Activated T-helper 2 cell treated with anti-CD3 and anti-CD28 coated beads, Interferon-gamma antibody, Interleukin-2, Interleukin-4, amounts not matched to agents 10 μg/mL and 5 μg/mL and 100 μg/mL, durations not matched to agents 14 hours and 24 hours and 36 hours (primary cell): ENCODE measurements around the gene GRIN2A. TPM values are rescaled to one million over a fixed set of nuclear protein-coding genes. Genes with fewer than 3 reads are reported as not detected.

Experiments used
- DNase-seq: peaks from one replicate; pipeline ENCODE4 v3.0.0; 2021; ENCODE audit warnings: low spot score
- H3K27ac Mint-ChIP-seq: one replicate; pipeline ENCODE4 v1.8.0; 2021; ENCODE audit warnings: mixed read lengths
- H3K27me3 Mint-ChIP-seq: one replicate; pipeline ENCODE4 v1.8.0; 2021; ENCODE audit warnings: low read depth, mixed read lengths
- H3K36me3 Mint-ChIP-seq: one replicate; pipeline ENCODE4 v1.8.0; 2021; ENCODE audit warnings: low read depth, mixed read lengths
- H3K4me1 Mint-ChIP-seq: one replicate; pipeline ENCODE4 v1.8.0; 2021; ENCODE audit warnings: low read depth, mixed read lengths
- H3K4me3 Mint-ChIP-seq: one replicate; pipeline ENCODE4 v1.8.0; 2021; ENCODE audit warnings: low read depth, mild to moderate bottlenecking, moderate library complexity, mixed read lengths
- H3K9me3 Mint-ChIP-seq: one replicate; pipeline ENCODE4 v1.8.0; 2021; ENCODE audit warnings: mixed read lengths
- intact Hi-C: fragments of 100-400 bp; cut with micrococcal nuclease; formaldehyde crosslinking; loops from one replicate; pipeline ENCODE4 v1.15.1; 2023
- total RNA-seq: library from RNA; stranded (reverse); gene quantifications from 2 replicates; pipeline ENCODE4 v1.2.3, GENCODE V29; 2022

Gene GRIN2A
- total RNA-seq, 1 donor from 2014 or later, result not detected

DNA sequence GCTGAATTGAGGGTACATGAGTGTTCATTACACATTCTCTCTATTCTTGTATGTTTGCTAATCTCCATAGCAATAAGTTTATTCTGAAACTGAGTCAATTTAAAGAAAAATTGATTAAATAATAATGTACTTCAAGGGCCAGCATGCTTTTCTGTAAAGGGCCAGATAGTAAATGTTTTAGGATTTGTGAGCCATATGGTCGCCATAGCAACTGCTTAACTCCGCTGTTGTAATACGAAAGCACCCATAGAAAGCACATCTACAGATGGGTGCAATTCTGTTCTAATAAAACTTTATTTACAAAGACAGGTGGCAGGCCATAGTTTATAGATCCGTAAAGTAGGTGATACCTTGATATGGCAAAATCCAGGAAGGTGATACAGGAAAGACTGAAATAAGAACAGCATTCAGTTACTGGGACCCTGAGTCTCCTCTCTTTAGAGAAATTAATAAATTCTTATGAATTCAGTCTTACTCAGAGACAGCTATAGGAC is 36.6 kb downstream of the GRIN2A start:
- intact Hi-C loops, result no loop called here
- no peak overlapping the region for H3K4me3 Mint-ChIP-seq
- H3K9me3 Mint-ChIP-seq, result no peaks in the 10 kb centered on the region
- DNase-seq, result no peak
- no peaks in the 10 kb centered on the region for H3K27me3 Mint-ChIP-seq
- H3K27ac Mint-ChIP-seq, result no peak overlapping the region
- H3K4me1 Mint-ChIP-seq, result no peaks in the 10 kb centered on the region
- H3K36me3 Mint-ChIP-seq, result no peaks in the 10 kb centered on the region

DNA sequence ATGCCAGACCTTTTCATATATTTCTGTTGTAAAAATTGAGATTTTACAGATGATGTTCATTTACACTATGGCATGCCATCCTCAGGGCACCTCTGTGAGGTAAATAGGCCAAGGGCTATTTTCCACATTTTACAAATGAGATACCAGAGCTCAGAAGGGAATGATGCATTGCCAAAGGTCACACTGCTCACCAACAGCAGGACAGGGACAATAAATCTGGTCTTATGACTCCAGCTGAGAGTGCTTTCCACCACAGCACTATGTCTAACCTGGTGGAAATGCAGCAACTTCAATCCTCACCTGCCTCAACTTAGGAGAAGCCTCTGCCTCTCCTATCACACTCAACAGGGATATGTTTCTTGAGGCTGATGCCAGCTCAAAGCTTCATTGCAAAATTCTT is 40.6 kb downstream of the GRIN2A start:
- Mint-ChIP-seq H3K27me3 (no peaks in the 10 kb centered on the region), H3K36me3 (no peaks in the 10 kb centered on the region), H3K27ac (no peak overlapping the region), H3K4me3 (no peak overlapping the region), H3K4me1 (no peaks in the 10 kb centered on the region), H3K9me3 (no peaks in the 10 kb centered on the region)
- intact Hi-C loops, result no loop called here
- no peak for DNase-seq

DNA sequence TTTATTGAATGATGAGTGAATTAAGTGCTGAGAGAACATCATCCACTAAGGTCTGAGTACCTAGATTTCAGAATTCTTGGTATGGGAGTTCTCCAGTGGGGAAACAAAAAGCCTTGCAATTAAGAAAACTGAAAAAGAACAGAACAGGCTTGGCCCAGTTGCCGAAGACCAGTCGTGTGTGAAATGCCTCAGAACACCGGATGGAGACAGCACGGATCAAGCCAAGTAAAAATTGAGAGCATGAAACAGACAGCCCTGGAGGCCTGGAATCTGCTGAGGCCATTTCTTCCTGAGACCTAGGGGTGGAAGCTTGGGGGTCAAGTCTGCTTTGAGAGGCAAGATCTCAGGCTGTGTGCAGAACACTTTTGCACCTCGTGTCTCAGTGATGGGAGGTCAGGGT is 43.3 kb downstream of the GRIN2A start:
- Mint-ChIP-seq H3K4me3 (no peak overlapping the region), H3K27me3 (no peaks in the 10 kb centered on the region), H3K27ac (no peak overlapping the region), H3K9me3 (no peaks in the 10 kb centered on the region), H3K36me3 (no peaks in the 10 kb centered on the region), H3K4me1 (no peaks in the 10 kb centered on the region)
- no peak for DNase-seq
- intact Hi-C loops, result no loop called here

DNA sequence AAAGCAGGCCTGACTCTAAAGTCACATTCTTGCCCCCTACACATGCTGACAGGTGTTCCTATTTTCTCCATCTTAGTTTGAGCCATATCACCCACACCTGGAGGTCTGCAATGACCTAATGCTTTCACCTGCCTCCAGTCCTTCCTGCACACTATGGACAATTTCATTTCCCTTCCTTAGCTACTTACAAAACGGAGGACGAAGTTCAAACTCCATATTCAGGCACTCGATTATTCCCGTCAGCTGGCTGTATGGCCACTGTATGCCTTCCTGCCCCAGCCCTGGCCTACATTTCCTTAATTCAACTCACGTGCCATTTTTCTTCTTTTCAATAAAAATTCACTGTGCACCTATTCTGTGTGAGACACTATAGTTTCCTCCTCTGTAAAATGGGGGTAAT is 44.9 kb downstream of the GRIN2A start:
- Mint-ChIP-seq H3K4me1 (no peaks in the 10 kb centered on the region), H3K27me3 (no peaks in the 10 kb centered on the region), H3K4me3 (no peak overlapping the region), H3K9me3 (no peaks in the 10 kb centered on the region), H3K27ac (no peak overlapping the region), H3K36me3 (no peaks in the 10 kb centered on the region)
- intact Hi-C loops, result no loop called here
- no peak for DNase-seq

DNA sequence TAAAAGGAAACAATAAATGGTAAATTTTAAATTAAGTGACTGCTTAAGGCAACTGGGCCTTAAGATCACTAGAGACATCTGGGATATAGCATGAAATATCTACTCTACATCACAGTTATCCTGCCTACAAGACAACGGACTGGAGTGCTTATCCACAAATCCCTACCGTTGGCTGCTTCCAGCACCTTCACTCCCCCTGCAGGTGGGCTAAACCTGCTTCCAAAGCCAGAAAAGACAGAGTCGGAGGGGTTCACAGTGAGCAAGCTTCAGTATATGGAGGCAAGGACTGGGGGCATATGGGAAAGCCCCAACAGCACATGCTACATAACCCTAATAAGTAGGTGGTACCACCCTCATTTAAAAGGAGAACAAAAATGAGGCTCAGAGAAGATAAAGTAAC is 45.3 kb downstream of the GRIN2A start:
- no peaks in the 10 kb centered on the region for H3K9me3 Mint-ChIP-seq
- no peak overlapping the region for H3K27ac Mint-ChIP-seq
- no peaks in the 10 kb centered on the region for H3K4me1 Mint-ChIP-seq
- DNase-seq, result no peak
- H3K27me3 Mint-ChIP-seq, result no peaks in the 10 kb centered on the region
- H3K36me3 Mint-ChIP-seq, result no peaks in the 10 kb centered on the region
- no peak overlapping the region for H3K4me3 Mint-ChIP-seq
- intact Hi-C loops, result no loop called here

DNA sequence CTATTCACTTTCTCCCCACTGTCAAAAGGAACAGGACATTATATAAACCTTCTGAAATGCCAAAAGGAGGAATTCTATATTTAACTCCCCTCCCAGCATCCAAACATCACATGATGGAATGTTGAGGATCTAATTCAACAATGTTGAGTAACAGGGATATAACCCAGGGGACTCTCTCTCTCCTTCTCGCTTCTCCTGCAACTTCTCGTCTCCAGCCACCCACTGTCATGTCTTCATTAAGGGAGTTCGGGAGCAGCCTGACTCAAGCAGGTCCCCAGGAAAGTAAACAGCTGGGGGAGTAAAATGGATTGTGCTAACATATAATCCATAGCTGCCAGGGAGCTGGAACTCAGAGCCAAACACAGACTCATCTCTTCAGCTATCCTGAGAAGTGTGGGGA is 51.7 kb downstream of the GRIN2A start:
- no peak for DNase-seq
- intact Hi-C loops, result no loop called here
- H3K4me3 Mint-ChIP-seq, result no peak overlapping the region
- no peak overlapping the region for H3K27ac Mint-ChIP-seq
- H3K27me3 Mint-ChIP-seq, result no peaks in the 10 kb centered on the region
- H3K9me3 Mint-ChIP-seq, result no peaks in the 10 kb centered on the region
- no peaks in the 10 kb centered on the region for H3K4me1 Mint-ChIP-seq
- no peaks in the 10 kb centered on the region for H3K36me3 Mint-ChIP-seq

DNA sequence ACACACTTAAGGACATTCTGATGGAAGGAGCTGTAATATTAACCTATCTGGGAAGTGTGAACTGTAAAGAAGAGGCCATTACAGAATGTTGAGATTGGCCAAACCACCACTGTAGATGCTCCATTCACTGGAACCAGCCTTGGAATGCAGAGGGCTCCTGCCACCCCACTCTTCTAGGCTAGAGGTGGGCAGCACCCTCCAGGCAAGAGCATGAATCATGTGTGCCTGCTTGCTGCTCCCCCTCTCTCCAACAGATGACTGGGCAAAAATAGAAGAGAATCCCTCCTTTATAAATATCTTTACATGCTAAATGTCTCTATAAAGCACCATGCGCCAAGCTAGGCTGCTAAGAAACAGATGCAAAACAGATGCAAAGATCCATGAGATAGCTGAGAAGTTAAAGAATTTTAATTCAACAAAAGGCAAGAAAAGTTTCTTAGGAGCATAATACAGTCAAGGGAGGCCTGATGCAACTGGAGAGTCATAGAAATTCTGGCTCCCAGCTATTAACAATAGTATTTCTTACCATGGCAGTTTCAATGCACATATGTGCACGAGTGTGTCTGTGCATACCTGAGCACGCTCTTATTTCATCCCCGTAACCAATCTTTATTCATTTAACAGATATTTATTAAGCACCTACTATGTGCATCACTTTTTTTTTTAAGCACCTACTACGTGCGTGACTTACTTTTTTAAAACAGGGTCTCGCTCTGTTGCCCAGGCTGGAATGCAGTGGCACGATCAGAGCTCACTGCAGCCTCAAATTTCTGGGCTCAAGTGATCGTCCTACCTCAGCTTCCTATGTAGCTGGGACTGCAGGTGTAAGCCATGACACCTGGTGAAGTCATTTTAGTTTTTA is 53.6 kb downstream of the GRIN2A start:
- Mint-ChIP-seq H3K27ac (no peak overlapping the region), H3K9me3 (no peaks in the 10 kb centered on the region), H3K4me3 (no peak overlapping the region), H3K36me3 (no peaks in the 10 kb centered on the region), H3K4me1 (no peaks in the 10 kb centered on the region), H3K27me3 (no peaks in the 10 kb centered on the region)
- no peak for DNase-seq
- intact Hi-C loops, result no loop called here

DNA sequence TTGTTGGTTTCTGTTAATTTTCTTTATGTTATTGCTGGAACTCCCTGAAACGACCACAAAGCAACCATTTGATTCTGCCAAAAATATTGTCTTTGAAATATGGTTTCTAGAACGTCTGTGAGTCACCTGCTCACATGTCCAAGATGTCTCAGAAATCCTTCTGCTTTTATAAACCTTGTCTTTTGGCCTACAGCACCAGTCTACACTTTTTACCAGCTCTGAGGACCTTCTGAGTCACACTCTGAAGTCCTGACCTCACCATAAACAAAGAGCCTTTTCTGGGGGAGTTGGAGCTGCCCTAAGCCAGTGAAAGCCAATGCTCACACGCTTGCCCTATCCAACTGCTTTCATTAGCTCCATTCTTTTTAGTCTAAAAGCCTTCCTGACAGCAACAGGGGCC is 55.5 kb downstream of the GRIN2A start:
- H3K27ac Mint-ChIP-seq, result no peak overlapping the region
- DNase-seq, result no peak
- no peaks in the 10 kb centered on the region for H3K27me3 Mint-ChIP-seq
- no peaks in the 10 kb centered on the region for H3K36me3 Mint-ChIP-seq
- H3K4me1 Mint-ChIP-seq, result no peaks in the 10 kb centered on the region
- no peak overlapping the region for H3K4me3 Mint-ChIP-seq
- H3K9me3 Mint-ChIP-seq, result no peaks in the 10 kb centered on the region
- intact Hi-C loops, result no loop called here

DNA sequence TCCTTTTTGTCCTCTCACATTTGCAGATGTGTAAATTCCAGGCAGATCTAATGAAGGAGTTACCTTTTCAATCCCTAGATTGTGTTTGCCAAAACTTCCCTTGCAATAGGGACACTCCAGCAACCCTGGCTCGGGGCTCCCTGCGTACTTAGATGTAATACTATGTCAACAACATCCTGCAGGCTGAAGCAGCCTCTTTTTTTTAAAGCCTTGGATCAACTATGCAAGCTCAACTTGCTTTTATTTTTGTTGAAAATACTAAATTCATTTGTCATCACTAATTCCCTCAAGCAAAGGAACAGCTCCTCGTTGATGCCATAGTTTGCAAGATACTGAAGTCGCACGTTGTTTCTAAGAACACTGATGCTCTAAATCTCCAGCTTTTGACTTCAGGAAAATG is 59.1 kb downstream of the GRIN2A start:
- Mint-ChIP-seq H3K27me3 (no peaks in the 10 kb centered on the region), H3K4me1 (no peaks in the 10 kb centered on the region), H3K27ac (no peak overlapping the region)

DNA sequence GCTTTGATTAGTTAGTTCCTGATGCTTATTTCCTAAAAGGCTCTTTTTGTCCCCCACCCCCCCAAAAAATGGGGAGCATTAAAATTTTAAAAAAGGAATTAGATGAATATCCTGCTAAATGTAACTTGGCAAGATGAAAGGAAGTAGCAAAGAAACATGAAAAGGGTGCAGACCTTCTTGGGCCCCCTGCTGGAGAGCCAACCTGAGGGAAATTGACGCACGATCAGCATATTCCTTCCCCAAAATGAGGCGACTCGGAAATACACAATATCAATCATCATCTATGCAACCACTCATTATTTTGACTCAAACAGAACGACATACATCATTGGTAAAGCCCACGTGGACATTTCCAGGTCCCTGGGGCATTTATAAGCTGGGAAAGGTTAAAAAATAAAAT is 59.7 kb downstream of the GRIN2A start:
- H3K27me3 Mint-ChIP-seq, result no peaks in the 10 kb centered on the region
- intact Hi-C loops, result no loop called here
- H3K4me1 Mint-ChIP-seq, result no peaks in the 10 kb centered on the region
- no peak for DNase-seq
- no peak overlapping the region for H3K4me3 Mint-ChIP-seq
- no peak overlapping the region for H3K27ac Mint-ChIP-seq
- no peaks in the 10 kb centered on the region for H3K9me3 Mint-ChIP-seq
- no peaks in the 10 kb centered on the region for H3K36me3 Mint-ChIP-seq

More for the DNA sequence above, 59.1 kb downstream of the GRIN2A start:
- Mint-ChIP-seq H3K36me3 (no peaks in the 10 kb centered on the region), H3K9me3 (no peaks in the 10 kb centered on the region), H3K4me3 (no peak overlapping the region)
- intact Hi-C loops, result no loop called here
- no peak for DNase-seq

DNA sequence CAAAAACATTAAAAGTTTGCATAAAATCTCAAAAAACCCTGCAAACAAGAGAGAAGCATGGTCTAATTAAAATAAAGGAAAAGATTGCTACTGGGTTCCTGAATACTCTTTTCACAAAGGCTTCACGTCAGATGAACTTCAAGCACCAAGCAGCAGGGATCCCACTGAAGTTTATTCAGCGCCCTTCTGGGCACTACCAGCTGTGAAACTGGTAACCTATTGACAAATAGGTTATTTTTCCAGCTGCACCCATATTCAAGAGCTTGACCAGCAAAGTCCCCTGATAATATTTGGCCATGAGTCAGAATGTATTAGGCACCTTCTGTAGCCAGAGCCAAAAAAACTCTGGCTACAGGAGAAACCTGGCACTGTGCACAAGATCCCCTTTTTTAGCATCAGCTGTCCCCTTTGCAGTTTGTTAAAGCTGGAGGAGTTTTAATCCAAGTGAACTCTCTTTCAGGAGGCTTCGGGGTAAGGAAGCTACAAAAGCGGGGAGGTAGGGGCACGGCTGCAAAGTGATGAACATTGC is 60.3 kb downstream of the GRIN2A start:
- Mint-ChIP-seq H3K27ac (no peak overlapping the region), H3K36me3 (no peaks in the 10 kb centered on the region), H3K27me3 (no peaks in the 10 kb centered on the region), H3K9me3 (no peaks in the 10 kb centered on the region), H3K4me3 (no peak overlapping the region), H3K4me1 (no peaks in the 10 kb centered on the region)
- DNase-seq, result no peak
- intact Hi-C loops, result no loop called here

DNA sequence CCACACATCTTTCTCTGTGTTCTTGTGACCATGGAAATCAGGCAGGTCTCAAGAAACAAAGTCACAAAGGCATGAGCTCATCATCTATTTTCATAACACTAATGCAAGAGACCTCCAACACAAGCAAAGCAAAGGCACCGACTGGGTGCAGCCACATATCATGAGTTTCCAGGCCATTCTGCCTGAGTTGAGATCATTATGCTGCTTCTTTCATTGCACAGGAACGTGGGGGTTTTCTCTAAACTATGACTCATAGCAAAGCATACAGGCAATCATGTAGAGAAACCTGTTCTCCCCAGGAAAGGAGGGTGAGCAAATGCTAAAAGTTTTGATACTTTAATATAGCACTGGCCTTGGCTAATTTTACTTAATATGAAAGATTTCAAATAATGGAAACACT is 60.7 kb downstream of the GRIN2A start:
- intact Hi-C loops, result no loop called here
- Mint-ChIP-seq H3K27ac (no peak overlapping the region), H3K4me3 (no peak overlapping the region), H3K4me1 (no peaks in the 10 kb centered on the region), H3K27me3 (no peaks in the 10 kb centered on the region), H3K36me3 (no peaks in the 10 kb centered on the region), H3K9me3 (no peaks in the 10 kb centered on the region)
- DNase-seq, result no peak

DNA sequence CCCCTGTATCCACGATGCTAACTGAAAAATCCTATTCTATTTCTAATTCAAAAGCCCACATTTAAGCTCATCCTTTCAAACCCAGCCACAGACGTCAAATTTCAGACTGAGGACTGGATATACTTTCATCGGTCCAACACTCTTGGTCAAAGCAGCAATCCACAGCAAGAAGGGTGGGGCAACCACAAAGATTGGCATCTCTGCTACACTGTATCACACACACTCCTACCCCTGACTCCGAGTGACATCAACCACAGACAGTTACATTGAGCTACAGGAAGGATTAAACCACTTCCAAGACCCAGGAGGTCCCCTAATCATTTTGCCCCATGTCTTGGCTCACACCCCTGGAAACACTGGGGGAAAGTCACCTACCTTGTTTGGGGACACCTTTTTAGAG is 61.3 kb downstream of the GRIN2A start:
- intact Hi-C loops, result no loop called here
- H3K27ac Mint-ChIP-seq, result no peak overlapping the region
- H3K9me3 Mint-ChIP-seq, result no peaks in the 10 kb centered on the region

More for the DNA sequence above, 61.3 kb downstream of the GRIN2A start:
- Mint-ChIP-seq H3K4me3 (no peak overlapping the region), H3K27me3 (no peaks in the 10 kb centered on the region), H3K4me1 (no peaks in the 10 kb centered on the region), H3K36me3 (no peaks in the 10 kb centered on the region)
- no peak for DNase-seq
